ENCODE data around the gene EGR2.

- no peak for TF ChIP-seq EZH2 (IDR thresholded peaks at IDR 0.05; ENCODE audit: insufficient read depth, poor library complexity, severe bottlenecking)
- TF ChIP-seq EZH2phosphoT487 (IDR thresholded peaks at IDR 0.05; ENCODE audit: insufficient read depth, low read depth): no peak
Measured at GRCh38 chr10:62769574-62770242, 46.5 kb downstream of the EGR2 start.
